GM21717 (cell line): ENCODE measurements around the gene TRABD2A.
"Not testable (repeated sequence)": the region's sequence is repeated elsewhere in the genome, so short reads cannot be mapped to it uniquely, and the experiment has no call there.

ENCODE experiments used
- ATAC-seq: cut with Tn5 transposase; IDR thresholded peaks from one replicate; pipeline ENCODE4 v1.9.1; 2021; ENCODE audit warnings: mild to moderate bottlenecking, moderate library complexity; ENCODE audit not compliant: unreplicated experiment

Gene TRABD2A

GRCh38 chr2:84882414-84882738 is 1.5 kb upstream of the TRABD2A start:
- no peak for ATAC-seq

- ATAC-seq = peak; percentile 75
Measured at GRCh38 chr2:84881581-84882413, 913 bp upstream of the TRABD2A start.

- no peak for ATAC-seq
Measured at GRCh38 chr2:84880395-84880644, 564 bp downstream of the TRABD2A start.

- peak; percentile 66 for ATAC-seq
Measured at GRCh38 chr2:84879584-84880394, 1.1 kb downstream of the TRABD2A start.

GRCh38 chr2:84878896-84879583 is 1.8 kb downstream of the TRABD2A start:
- no peak for ATAC-seq

- ATAC-seq = no peak
Measured at GRCh38 chr2:84878459-84878858, 2.4 kb downstream of the TRABD2A start.

- no peak for ATAC-seq
Measured at GRCh38 chr2:84876369-84876768, 4.5 kb downstream of the TRABD2A start.

GRCh38 chr2:84875619-84876018 is 5.3 kb downstream of the TRABD2A start:
- ATAC-seq = not testable (repeated sequence)

- no peak for ATAC-seq
Measured at GRCh38 chr2:84875213-84875560, 5.7 kb downstream of the TRABD2A start.

GRCh38 chr2:84874381-84875212 is 6.3 kb downstream of the TRABD2A start:
- no peak for ATAC-seq

GRCh38 chr2:84873350-84873749 is 7.5 kb downstream of the TRABD2A start:
- ATAC-seq = no peak

GRCh38 chr2:84872691-84873090 is 8.2 kb downstream of the TRABD2A start:
- ATAC-seq = not testable (repeated sequence)

GRCh38 chr2:84870306-84870705 is 10.6 kb downstream of the TRABD2A start:
- ATAC-seq = no peak

GRCh38 chr2:84868327-84868726 is 12.6 kb downstream of the TRABD2A start:
- not testable (repeated sequence) for ATAC-seq

GRCh38 chr2:84866122-84866521 is 14.8 kb downstream of the TRABD2A start:
- no peak for ATAC-seq

GRCh38 chr2:84865181-84865783 is 15.6 kb downstream of the TRABD2A start:
- peak; percentile 69 for ATAC-seq

GRCh38 chr2:84862006-84862405 is 18.9 kb downstream of the TRABD2A start:
- no peak for ATAC-seq

- ATAC-seq = no peak
Measured at GRCh38 chr2:84861539-84861938, 19.3 kb downstream of the TRABD2A start.

GRCh38 chr2:84858937-84859336 is 21.9 kb downstream of the TRABD2A start:
- ATAC-seq = no peak

GRCh38 chr2:84858123-84858522 is 22.8 kb downstream of the TRABD2A start:
- no peak for ATAC-seq

GRCh38 chr2:84857566-84857965 is 23.3 kb downstream of the TRABD2A start:
- no peak for ATAC-seq
